ENCODE results near the gene SRRM4.

The SRRM4 gene

GRCh38 chr12:119180380-119181040 is 199.2 kb downstream of the SRRM4 start:
- no peaks in the 10 kb centered on the region for H3K36me3 Mint-ChIP-seq
- H3K4me1 Mint-ChIP-seq: no peaks in the 10 kb centered on the region
- H3K4me3 Mint-ChIP-seq: no peak overlapping the region
- H3K9me3 Mint-ChIP-seq: no peaks in the 10 kb centered on the region
- ATAC-seq (ENCODE audit: low read depth) (no peak), DNase-seq (ENCODE audit: low spot score in 2 of 2) (no peak)
- H3K27me3 Mint-ChIP-seq: peaks cover 4% of the 10 kb centered on the region
- H3K27ac Mint-ChIP-seq: no peak overlapping the region

- H3K4me1 Mint-ChIP-seq: no peaks in the 10 kb centered on the region
- no peaks in the 10 kb centered on the region for H3K9me3 Mint-ChIP-seq
- DNase-seq (ENCODE audit: low spot score in 2 of 2) (no peak), ATAC-seq (ENCODE audit: low read depth) (no peak)
- no peaks in the 10 kb centered on the region for H3K36me3 Mint-ChIP-seq
- H3K27ac Mint-ChIP-seq: no peak overlapping the region
- H3K27me3 Mint-ChIP-seq: peaks cover 4% of the 10 kb centered on the region
- no peak overlapping the region for H3K4me3 Mint-ChIP-seq
Observed at GRCh38 chr12:119181202-119181601, 199.9 kb downstream of the SRRM4 start.

GRCh38 chr12:119181944-119182343 is 200.6 kb downstream of the SRRM4 start:
- Mint-ChIP-seq H3K36me3 (no peaks in the 10 kb centered on the region), H3K9me3 (no peaks in the 10 kb centered on the region), H3K27me3 (peaks cover 3% of the 10 kb centered on the region), H3K27ac (no peak overlapping the region), H3K4me1 (no peaks in the 10 kb centered on the region), H3K4me3 (no peak overlapping the region)
- DNase-seq (ENCODE audit: low spot score in 2 of 2): no peak
- ATAC-seq (ENCODE audit: low read depth): no peak

- Mint-ChIP-seq H3K9me3 (no peaks in the 10 kb centered on the region), H3K4me1 (no peaks in the 10 kb centered on the region), H3K27ac (no peak overlapping the region), H3K36me3 (no peaks in the 10 kb centered on the region), H3K27me3 (peaks cover 3% of the 10 kb centered on the region), H3K4me3 (no peak overlapping the region)
- ATAC-seq (ENCODE audit: low read depth): no peak
- DNase-seq (ENCODE audit: low spot score in 2 of 2): no peak
Observed at GRCh38 chr12:119182701-119183493, 201.6 kb downstream of the SRRM4 start.

- H3K27me3 Mint-ChIP-seq: peaks cover 2% of the 10 kb centered on the region
- H3K4me3 Mint-ChIP-seq: no peak overlapping the region
- no peaks in the 10 kb centered on the region for H3K9me3 Mint-ChIP-seq
- H3K36me3 Mint-ChIP-seq: no peaks in the 10 kb centered on the region
- no peaks in the 10 kb centered on the region for H3K4me1 Mint-ChIP-seq
- ATAC-seq (ENCODE audit: low read depth) (no peak), DNase-seq (ENCODE audit: low spot score in 2 of 2) (no peak)
- H3K27ac Mint-ChIP-seq: no peak overlapping the region
Observed at GRCh38 chr12:119183942-119184695, 202.8 kb downstream of the SRRM4 start.

- Mint-ChIP-seq H3K9me3 (peaks cover 4% of the 10 kb centered on the region), H3K4me1 (no peaks in the 10 kb centered on the region)
- no peak for ATAC-seq (ENCODE audit: low read depth)
Observed at GRCh38 chr12:119195256-119195655, 213.9 kb downstream of the SRRM4 start.

GRCh38 chr12:119198440-119198839 is 217.1 kb downstream of the SRRM4 start:
- ATAC-seq (ENCODE audit: low read depth): no peak
- H3K36me3 Mint-ChIP-seq: no peaks in the 10 kb centered on the region
- H3K4me3 Mint-ChIP-seq: no peak overlapping the region
- H3K27ac Mint-ChIP-seq: no peak overlapping the region
- peaks cover 4% of the 10 kb centered on the region for H3K9me3 Mint-ChIP-seq
- no peak for DNase-seq (ENCODE audit: low spot score in 2 of 2)
- H3K27me3 Mint-ChIP-seq: peaks cover 3% of the 10 kb centered on the region
- H3K4me1 Mint-ChIP-seq: no peaks in the 10 kb centered on the region

More at GRCh38 chr12:119195256-119195655, 213.9 kb downstream of the SRRM4 start:
- Mint-ChIP-seq H3K36me3 (no peaks in the 10 kb centered on the region), H3K27me3 (peaks cover 3% of the 10 kb centered on the region), H3K4me3 (no peak overlapping the region), H3K27ac (no peak overlapping the region)
- DNase-seq (ENCODE audit: low spot score in 2 of 2): no peak

- Mint-ChIP-seq H3K27me3 (peaks cover 1% of the 10 kb centered on the region), H3K4me3 (no peak overlapping the region), H3K9me3 (no peaks in the 10 kb centered on the region), H3K4me1 (no peaks in the 10 kb centered on the region), H3K36me3 (no peaks in the 10 kb centered on the region), H3K27ac (no peak overlapping the region)
- DNase-seq (ENCODE audit: low spot score in 2 of 2) (no peak), ATAC-seq (ENCODE audit: low read depth) (no peak)
Observed at GRCh38 chr12:119200601-119201000, 219.3 kb downstream of the SRRM4 start.

- no peak overlapping the region for H3K4me3 Mint-ChIP-seq
- H3K27me3 Mint-ChIP-seq: peaks cover 1% of the 10 kb centered on the region
- no peaks in the 10 kb centered on the region for H3K4me1 Mint-ChIP-seq
- DNase-seq (ENCODE audit: low spot score in 2 of 2) (no peak), ATAC-seq (ENCODE audit: low read depth) (no peak)
- no peaks in the 10 kb centered on the region for H3K9me3 Mint-ChIP-seq
- H3K36me3 Mint-ChIP-seq: no peaks in the 10 kb centered on the region
- no peak overlapping the region for H3K27ac Mint-ChIP-seq
Observed at GRCh38 chr12:119201789-119202543, 220.6 kb downstream of the SRRM4 start.

- Mint-ChIP-seq H3K4me1 (no peaks in the 10 kb centered on the region), H3K36me3 (no peaks in the 10 kb centered on the region), H3K27me3 (peaks cover 1% of the 10 kb centered on the region), H3K9me3 (no peaks in the 10 kb centered on the region), H3K27ac (no peak overlapping the region), H3K4me3 (no peak overlapping the region)
- no peak for DNase-seq (ENCODE audit: low spot score in 2 of 2)
- ATAC-seq (ENCODE audit: low read depth): no peak
Observed at GRCh38 chr12:119202544-119202943, 221.2 kb downstream of the SRRM4 start.

GRCh38 chr12:119204131-119204530 is 222.8 kb downstream of the SRRM4 start:
- Mint-ChIP-seq H3K9me3 (no peaks in the 10 kb centered on the region), H3K36me3 (no peaks in the 10 kb centered on the region), H3K4me3 (no peak overlapping the region), H3K27ac (no peak overlapping the region), H3K27me3 (no peaks in the 10 kb centered on the region), H3K4me1 (no peaks in the 10 kb centered on the region)
- DNase-seq (ENCODE audit: low spot score in 2 of 2) (no peak), ATAC-seq (ENCODE audit: low read depth) (no peak)

GRCh38 chr12:119204671-119205285 is 223.4 kb downstream of the SRRM4 start:
- H3K27me3 Mint-ChIP-seq: no peaks in the 10 kb centered on the region

GRCh38 chr12:119206348-119207062 is 225.2 kb downstream of the SRRM4 start:
- no peak overlapping the region for H3K4me3 Mint-ChIP-seq
- no peaks in the 10 kb centered on the region for H3K27me3 Mint-ChIP-seq
- no peak for ATAC-seq (ENCODE audit: low read depth)
- no peak overlapping the region for H3K27ac Mint-ChIP-seq
- no peak for DNase-seq (ENCODE audit: low spot score in 2 of 2)
- peaks cover 1% of the 10 kb centered on the region for H3K9me3 Mint-ChIP-seq
- no peaks in the 10 kb centered on the region for H3K36me3 Mint-ChIP-seq
- no peaks in the 10 kb centered on the region for H3K4me1 Mint-ChIP-seq

More at GRCh38 chr12:119204671-119205285, 223.4 kb downstream of the SRRM4 start:
- no peaks in the 10 kb centered on the region for H3K9me3 Mint-ChIP-seq
- no peaks in the 10 kb centered on the region for H3K36me3 Mint-ChIP-seq
- H3K4me3 Mint-ChIP-seq: no peak overlapping the region
- no peak overlapping the region for H3K27ac Mint-ChIP-seq
- no peaks in the 10 kb centered on the region for H3K4me1 Mint-ChIP-seq
- DNase-seq (ENCODE audit: low spot score in 2 of 2) (no peak), ATAC-seq (ENCODE audit: low read depth) (no peak)

Measured in memory B cell (primary cell).